IMR-90 (cell line): ENCODE results near the gene ALOX5AP. TPM values are rescaled to one million over a fixed set of nuclear protein-coding genes. Genes with fewer than 3 reads are reported as not detected.

Experiments used
- ATAC-seq: fragments of 200-7000 bp; cut with Tn5 transposase; 2 replicates; pipeline ENCODE4 v1.9.1; 2020; ENCODE audit warnings: low read depth, mild to moderate bottlenecking, moderate library complexity
- BruUV-seq: library from RNA; stranded (reverse); fragments of 400-500 nt; replicated peaks from 2 replicates; lab custom pipeline; 2021; lab: Mats Ljungman, UMichigan
- CTCF ChIA-PET: fragments of 300-600 bp; formaldehyde crosslinking; extraction: SDS; loops from one replicate; lab custom pipeline; 2021; ENCODE audit warnings: antibody characterized with exemption; lab: Yijun Ruan, JAX
- POLR2A ChIA-PET: fragments of 300-600 bp; sonication (Branson Sonifier 250); formaldehyde crosslinking; loops from one replicate; lab custom pipeline; 2022; ENCODE audit warnings: antibody characterized with exemption; ENCODE audit not compliant: unreplicated experiment; lab: Charles Lee
- DNase-seq: peaks from one replicate; pipeline ENCODE4 v3.0.0; 2013
- H2AFZ ChIP-seq: replicated peaks from 2 replicates; pipeline ENCODE3; 2013; ENCODE audit warnings: low read length, mild to moderate bottlenecking; ENCODE audit not compliant: poor library complexity
- H2AK5ac ChIP-seq: 2 replicates; pipeline ENCODE4 v1.6.1; 2013; ENCODE audit warnings: low read depth, low read length, inconsistent platforms
- H2AK9ac ChIP-seq: replicated peaks from 2 replicates; pipeline ENCODE3; 2013; ENCODE audit warnings: mild to moderate bottlenecking, low read depth, low read length, moderate library complexity; ENCODE audit not compliant: poor library complexity
- H2BK120ac ChIP-seq: 2 replicates; pipeline ENCODE4 v1.6.1; 2013; ENCODE audit warnings: low read depth, low read length, inconsistent platforms
- H2BK15ac ChIP-seq: 3 replicates; pipeline ENCODE4 v1.6.1; 2013; ENCODE audit warnings: low read depth, low read length, inconsistent platforms
- H2BK20ac ChIP-seq: 2 replicates; pipeline ENCODE4 v1.6.1; 2013; ENCODE audit warnings: low read depth, mild to moderate bottlenecking, inconsistent platforms, low read length, moderate library complexity
- H2BK5ac ChIP-seq: 2 replicates; pipeline ENCODE4 v1.6.1; 2013; ENCODE audit warnings: mild to moderate bottlenecking, low read depth, low read length, inconsistent platforms; ENCODE audit not compliant: poor library complexity, severe bottlenecking
- H3K14ac ChIP-seq: replicated peaks from 2 replicates; pipeline ENCODE4 v1.6.1; 2013; ENCODE audit warnings: low read depth, low read length, inconsistent platforms
- H3K18ac ChIP-seq: 2 replicates; pipeline ENCODE4 v1.6.1; 2013; ENCODE audit warnings: low read depth, low read length, control low read depth
- H3K23ac ChIP-seq: 2 replicates; pipeline ENCODE4 v1.6.1; 2013; ENCODE audit warnings: low read depth, low read length, inconsistent platforms
- H3K27ac ChIP-seq: 2 replicates; pipeline ENCODE4 v1.5.1; 2013; ENCODE audit warnings: mild to moderate bottlenecking, control low read depth, low read length; ENCODE audit not compliant: insufficient read depth
- H3K27me3 ChIP-seq: 2 replicates; pipeline ENCODE4 v1.6.1; 2013; ENCODE audit warnings: low read length; ENCODE audit not compliant: control insufficient read depth, insufficient read depth
- H3K36me3 ChIP-seq: 2 replicates; pipeline ENCODE4 v1.6.1; 2013; ENCODE audit warnings: low read length, mixed read lengths; ENCODE audit not compliant: control insufficient read depth, insufficient read depth
- H3K4ac ChIP-seq: 2 replicates; pipeline ENCODE4 v1.6.1; 2013; ENCODE audit warnings: low read depth, low read length, inconsistent platforms
- H3K4me1 ChIP-seq: 2 replicates; pipeline ENCODE4 v1.6.1; 2013; ENCODE audit warnings: low read length, mixed read lengths; ENCODE audit not compliant: control insufficient read depth, insufficient read depth
- H3K4me2 ChIP-seq: 2 replicates; pipeline ENCODE4 v1.6.1; 2013; ENCODE audit warnings: low read depth, mild to moderate bottlenecking, control low read depth, low read length, moderate library complexity
- H3K4me3 ChIP-seq: 2 replicates; pipeline ENCODE4 v1.5.1; 2013; ENCODE audit warnings: low read depth, mild to moderate bottlenecking, control low read depth, low read length, moderate library complexity; ENCODE audit not compliant: insufficient read depth
- H3K56ac ChIP-seq: 2 replicates; pipeline ENCODE4 v1.6.1; 2013; ENCODE audit warnings: low read length, inconsistent platforms; ENCODE audit not compliant: insufficient read depth; ENCODE audit errors: extremely low read depth
- H3K79me1 ChIP-seq, 2 experiments: 2 replicates each; pipeline ENCODE4 v1.6.1; 2013; ENCODE audit warnings: low read length in 2 of 2, inconsistent platforms in 1 of 2, low read depth in 1 of 2
- H3K9ac ChIP-seq: 2 replicates; pipeline ENCODE4 v1.6.1; 2013; ENCODE audit warnings: low read depth, low read length, control low read depth
- H3K9me1 ChIP-seq: 2 replicates; pipeline ENCODE4 v1.6.1; 2013; ENCODE audit warnings: low read length, inconsistent platforms; ENCODE audit not compliant: insufficient read depth
- H3K9me3 ChIP-seq: 2 replicates; pipeline ENCODE4 v1.6.1; 2013; ENCODE audit warnings: low read length; ENCODE audit not compliant: control insufficient read depth, insufficient read depth
- H4K20me1 ChIP-seq: 2 replicates; pipeline ENCODE4 v1.6.1; 2013; ENCODE audit warnings: low read length, inconsistent platforms; ENCODE audit not compliant: insufficient read depth
- H4K5ac ChIP-seq: 2 replicates; pipeline ENCODE4 v1.6.1; 2013; ENCODE audit warnings: mild to moderate bottlenecking, low read depth, low read length, control low read depth
- H4K8ac ChIP-seq, 2 experiments: 2 replicates each; pipeline ENCODE4 v1.6.1; 2013; ENCODE audit warnings: low read depth in 2 of 2, low read length in 2 of 2, control low read depth in 1 of 2, inconsistent platforms in 1 of 2
- H4K91ac ChIP-seq: 2 replicates; pipeline ENCODE4 v1.6.1; 2013; ENCODE audit warnings: low read depth, low read length, inconsistent platforms; ENCODE audit not compliant: insufficient read depth
- BHLHE40 ChIP-seq: fragments of 150-350 bp; IDR thresholded peaks from 2 replicates; pipeline ENCODE4 v1.6.1; 2016; ENCODE audit warnings: mild to moderate bottlenecking, low read depth, low read length
- CEBPB ChIP-seq: IDR thresholded peaks from 2 replicates; pipeline ENCODE4 v1.6.1; 2012; ENCODE audit warnings: low read depth, low read length, improper control_type of control experiment
- CHD1 ChIP-seq: IDR thresholded peaks from 2 replicates; pipeline ENCODE4 v1.6.1; 2012; ENCODE audit warnings: low read depth, low read length, improper control_type of control experiment
- ELK1 ChIP-seq: fragments of 150-350 bp; IDR thresholded peaks from 2 replicates; pipeline ENCODE4 v1.6.1; 2016; ENCODE audit warnings: low read depth, mild to moderate bottlenecking, low read length, moderate library complexity, borderline replicate concordance
- FOS ChIP-seq: fragments of 150-350 bp; IDR thresholded peaks from 2 replicates; pipeline ENCODE4 v1.6.1; 2016; ENCODE audit warnings: low read depth, low read length
- MAZ ChIP-seq: IDR thresholded peaks from 2 replicates; pipeline ENCODE4 v1.6.1; 2012; ENCODE audit warnings: low read depth, mild to moderate bottlenecking, low read length, improper control_type of control experiment, moderate library complexity, borderline replicate concordance
- MXI1 ChIP-seq: IDR thresholded peaks from 2 replicates; pipeline ENCODE4 v1.6.1; 2012; ENCODE audit warnings: low read depth, mild to moderate bottlenecking, low read length, moderate library complexity, borderline replicate concordance
- POLR2A ChIP-seq: IDR thresholded peaks from 2 replicates; pipeline ENCODE4 v1.6.1; 2012; ENCODE audit warnings: mild to moderate bottlenecking, low read depth, low read length
- RAD21 ChIP-seq: IDR thresholded peaks from 2 replicates; pipeline ENCODE4 v1.6.1; 2012; ENCODE audit warnings: low read length, improper control_type of control experiment
- RCOR1 ChIP-seq: IDR thresholded peaks from 2 replicates; pipeline ENCODE4 v1.6.1; 2012; ENCODE audit warnings: mild to moderate bottlenecking, low read length, improper control_type of control experiment; ENCODE audit not compliant: insufficient replicate concordance
- RFX5 ChIP-seq: IDR thresholded peaks from 2 replicates; pipeline ENCODE4 v1.8.0; 2012; ENCODE audit warnings: low read depth, mild to moderate bottlenecking, low read length, moderate library complexity
- USF2 ChIP-seq: fragments of 150-350 bp; IDR thresholded peaks from 2 replicates; pipeline ENCODE4 v1.6.1; 2017; ENCODE audit warnings: mild to moderate bottlenecking, antibody characterized with exemption, low read length, low read depth
- WGBS, 2 experiments: methylation state at CpG; one replicate each; pipeline versions ENCODE4 v1.1.5 to v1.1.7; 2013; ENCODE audit warnings: missing lambda C conversion rate in 2 of 2; ENCODE audit not compliant: insufficient read length in 1 of 2; ENCODE audit errors: extremely low coverage in 2 of 2; 5-methylcytosine and 5-hydroxymethylcytosine counted together
- dilution Hi-C: fragments of 300-500 bp; cut with HindIII; formaldehyde crosslinking; loops from one replicate; pipeline ENCODE4 v1.14.3; 2018; ENCODE audit warnings: low sequenced_read_pairs; ENCODE audit not compliant: unreplicated experiment
- in situ Hi-C: fragments of 300-500 bp; cut with MboI; formaldehyde crosslinking; loops from 3 replicates; pipeline ENCODE4 v1.14.3; 2019; ENCODE audit warnings: low sequenced_read_pairs, inconsistent platforms, mixed read lengths
- intact Hi-C: fragments of 100-400 bp; cut with micrococcal nuclease; formaldehyde crosslinking; loops from 2 replicates; pipeline ENCODE4 v1.10.0; 2022
- polyA plus RNA-seq, 3 experiments: library from polyadenylated mRNA; depleted of rRNA; stranded (reverse); fragments of >200 nt; gene quantifications; 2 replicates each; pipeline ENCODE4 v1.2.3, GENCODE V29; 2012; ENCODE audit warnings: low replicate concordance in 1 of 3
- total RNA-seq: library from RNA; depleted of rRNA; stranded (reverse); fragments of >200 nt; gene quantifications from 2 replicates; pipeline ENCODE4 v1.2.3, GENCODE V29; 2012

ALOX5AP gene
- total and polyA plus RNA-seq, 2 of the 4 experiments (the other 2 are of a cell fraction): 0.62 TPM; not detected in 1

- peak; percentile 93 for ATAC-seq
- ChIA-PET CTCF (interaction anchor here (1.0 to 1.3 kb wide), 2 partner anchors 9 to 11 kb away, joined by 3 to 4 read pairs; no protein-coding TSS in a partner anchor), POLR2A (no interaction called here)
- Histone ChIP-seq H2BK120ac (peak overlapping the region; percentile 89), H4K20me1 (no peaks in the 10 kb centered on the region; the same call in 1 of the 2 replicates), H3K4ac (peak overlapping the region; percentile 98), H2BK5ac (peak overlapping the region; percentile 88), H2AFZ (peak overlapping the region; percentile 17), H3K9me3 (no peaks in the 10 kb centered on the region), H3K14ac (peak overlapping the region; percentile 55), H4K8ac (peak overlapping the region; percentile 85 to 87), H3K23ac (peak overlapping the region; percentile 85), H3K4me2 (peak overlapping the region; percentile 9; the same call in 1 of the 2 replicates), H2BK15ac (peak overlapping the region; percentile 96), H2AK9ac (peak overlapping the region; percentile 21), H2BK20ac (peak overlapping the region; percentile 92), H3K27ac (peak overlapping the region; percentile 71), H3K4me3 (no peak overlapping the region), H3K18ac (peak overlapping the region; percentile 49), H3K27me3 (no peaks in the 10 kb centered on the region), H3K79me1 (no peaks in the 10 kb centered on the region), H3K4me1 (peaks cover 13% of the 10 kb centered on the region), H3K56ac (peak overlapping the region; percentile 77), H2AK5ac (peak overlapping the region; percentile 92), H3K36me3 (no peaks in the 10 kb centered on the region), H4K91ac (peak overlapping the region; percentile 83), H3K9ac (peak overlapping the region; percentile 11; the same call in 1 of the 2 replicates), H3K9me1 (peaks cover 8% of the 10 kb centered on the region), H4K5ac (peak overlapping the region; percentile 36)
- dilution Hi-C loops: no loop called here
- in situ Hi-C loops: no loop called here
- intact Hi-C loops: no loop called here
- no TSS peak for BruUV-seq
- WGBS, 2 experiments: 60% methylated on average over 1 of the region's 9 CpGs; no CpG with 5 or more reads in 1 of the 2 experiments
- peak; percentile 95 for DNase-seq
- no peak for TF ChIP-seq RFX5
- TF ChIP-seq CHD1: no peak
- peak; percentile 16; the same call in 1 of the 2 replicates for TF ChIP-seq USF2
- no peak for TF ChIP-seq RCOR1
- peak; percentile 77 for TF ChIP-seq CEBPB
- 0 out of 2 replicates have a peak, but pooled peaks have one; percentile 12 for TF ChIP-seq RAD21
- peak; percentile 90 for TF ChIP-seq FOS
- TF ChIP-seq POLR2A: no peak
- TF ChIP-seq MXI1: no peak
- peak; percentile 85 for TF ChIP-seq BHLHE40
- TF ChIP-seq ELK1: no peak
- no peak for TF ChIP-seq MAZ
Measured at GRCh38 chr13:30718661-30719524, 16.4 kb upstream of the ALOX5AP start.
